IMR-90 (cell line): ENCODE measurements around the gene KRT9. TPM values are rescaled to one million over a fixed set of nuclear protein-coding genes. Genes with fewer than 3 reads are reported as not detected.

Experiments used
- ATAC-seq: fragments of 200-7000 bp; cut with Tn5 transposase; 2 replicates; pipeline ENCODE4 v1.9.1; 2020; ENCODE audit warnings: low read depth, mild to moderate bottlenecking, moderate library complexity
- BruUV-seq: library from RNA; stranded (reverse); fragments of 400-500 nt; replicated peaks from 2 replicates; lab custom pipeline; 2021; lab: Mats Ljungman, UMichigan
- CTCF ChIA-PET: fragments of 300-600 bp; formaldehyde crosslinking; extraction: SDS; loops from one replicate; lab custom pipeline; 2021; ENCODE audit warnings: antibody characterized with exemption; lab: Yijun Ruan, JAX
- POLR2A ChIA-PET: fragments of 300-600 bp; sonication (Branson Sonifier 250); formaldehyde crosslinking; loops from one replicate; lab custom pipeline; 2022; ENCODE audit warnings: antibody characterized with exemption; ENCODE audit not compliant: unreplicated experiment; lab: Charles Lee
- DNase-seq: peaks from one replicate; pipeline ENCODE4 v3.0.0; 2013
- H2AFZ ChIP-seq: replicated peaks from 2 replicates; pipeline ENCODE3; 2013; ENCODE audit warnings: low read length, mild to moderate bottlenecking; ENCODE audit not compliant: poor library complexity
- H2AK5ac ChIP-seq: 2 replicates; pipeline ENCODE4 v1.6.1; 2013; ENCODE audit warnings: low read depth, low read length, inconsistent platforms
- H2AK9ac ChIP-seq: replicated peaks from 2 replicates; pipeline ENCODE3; 2013; ENCODE audit warnings: mild to moderate bottlenecking, low read depth, low read length, moderate library complexity; ENCODE audit not compliant: poor library complexity
- H2BK120ac ChIP-seq: 2 replicates; pipeline ENCODE4 v1.6.1; 2013; ENCODE audit warnings: low read depth, low read length, inconsistent platforms
- H2BK15ac ChIP-seq: 3 replicates; pipeline ENCODE4 v1.6.1; 2013; ENCODE audit warnings: low read depth, low read length, inconsistent platforms
- H2BK20ac ChIP-seq: 2 replicates; pipeline ENCODE4 v1.6.1; 2013; ENCODE audit warnings: low read depth, mild to moderate bottlenecking, inconsistent platforms, low read length, moderate library complexity
- H2BK5ac ChIP-seq: 2 replicates; pipeline ENCODE4 v1.6.1; 2013; ENCODE audit warnings: mild to moderate bottlenecking, low read depth, low read length, inconsistent platforms; ENCODE audit not compliant: poor library complexity, severe bottlenecking
- H3K14ac ChIP-seq: replicated peaks from 2 replicates; pipeline ENCODE4 v1.6.1; 2013; ENCODE audit warnings: low read depth, low read length, inconsistent platforms
- H3K18ac ChIP-seq: 2 replicates; pipeline ENCODE4 v1.6.1; 2013; ENCODE audit warnings: low read depth, low read length, control low read depth
- H3K23ac ChIP-seq: 2 replicates; pipeline ENCODE4 v1.6.1; 2013; ENCODE audit warnings: low read depth, low read length, inconsistent platforms
- H3K27ac ChIP-seq: 2 replicates; pipeline ENCODE4 v1.5.1; 2013; ENCODE audit warnings: mild to moderate bottlenecking, control low read depth, low read length; ENCODE audit not compliant: insufficient read depth
- H3K27me3 ChIP-seq: 2 replicates; pipeline ENCODE4 v1.6.1; 2013; ENCODE audit warnings: low read length; ENCODE audit not compliant: control insufficient read depth, insufficient read depth
- H3K36me3 ChIP-seq: 2 replicates; pipeline ENCODE4 v1.6.1; 2013; ENCODE audit warnings: low read length, mixed read lengths; ENCODE audit not compliant: control insufficient read depth, insufficient read depth
- H3K4ac ChIP-seq: 2 replicates; pipeline ENCODE4 v1.6.1; 2013; ENCODE audit warnings: low read depth, low read length, inconsistent platforms
- H3K4me1 ChIP-seq: 2 replicates; pipeline ENCODE4 v1.6.1; 2013; ENCODE audit warnings: low read length, mixed read lengths; ENCODE audit not compliant: control insufficient read depth, insufficient read depth
- H3K4me2 ChIP-seq: 2 replicates; pipeline ENCODE4 v1.6.1; 2013; ENCODE audit warnings: low read depth, mild to moderate bottlenecking, control low read depth, low read length, moderate library complexity
- H3K4me3 ChIP-seq: 2 replicates; pipeline ENCODE4 v1.5.1; 2013; ENCODE audit warnings: low read depth, mild to moderate bottlenecking, control low read depth, low read length, moderate library complexity; ENCODE audit not compliant: insufficient read depth
- H3K56ac ChIP-seq: 2 replicates; pipeline ENCODE4 v1.6.1; 2013; ENCODE audit warnings: low read length, inconsistent platforms; ENCODE audit not compliant: insufficient read depth; ENCODE audit errors: extremely low read depth
- H3K79me1 ChIP-seq, 2 experiments: 2 replicates each; pipeline ENCODE4 v1.6.1; 2013; ENCODE audit warnings: low read length in 2 of 2, inconsistent platforms in 1 of 2, low read depth in 1 of 2
- H3K9ac ChIP-seq: 2 replicates; pipeline ENCODE4 v1.6.1; 2013; ENCODE audit warnings: low read depth, low read length, control low read depth
- H3K9me1 ChIP-seq: 2 replicates; pipeline ENCODE4 v1.6.1; 2013; ENCODE audit warnings: low read length, inconsistent platforms; ENCODE audit not compliant: insufficient read depth
- H3K9me3 ChIP-seq: 2 replicates; pipeline ENCODE4 v1.6.1; 2013; ENCODE audit warnings: low read length; ENCODE audit not compliant: control insufficient read depth, insufficient read depth
- H4K20me1 ChIP-seq: 2 replicates; pipeline ENCODE4 v1.6.1; 2013; ENCODE audit warnings: low read length, inconsistent platforms; ENCODE audit not compliant: insufficient read depth
- H4K5ac ChIP-seq: 2 replicates; pipeline ENCODE4 v1.6.1; 2013; ENCODE audit warnings: mild to moderate bottlenecking, low read depth, low read length, control low read depth
- H4K8ac ChIP-seq, 2 experiments: 2 replicates each; pipeline ENCODE4 v1.6.1; 2013; ENCODE audit warnings: low read depth in 2 of 2, low read length in 2 of 2, control low read depth in 1 of 2, inconsistent platforms in 1 of 2
- H4K91ac ChIP-seq: 2 replicates; pipeline ENCODE4 v1.6.1; 2013; ENCODE audit warnings: low read depth, low read length, inconsistent platforms; ENCODE audit not compliant: insufficient read depth
- CHD1 ChIP-seq: IDR thresholded peaks from 2 replicates; pipeline ENCODE4 v1.6.1; 2012; ENCODE audit warnings: low read depth, low read length, improper control_type of control experiment
- POLR2A ChIP-seq: IDR thresholded peaks from 2 replicates; pipeline ENCODE4 v1.6.1; 2012; ENCODE audit warnings: mild to moderate bottlenecking, low read depth, low read length
- RCOR1 ChIP-seq: IDR thresholded peaks from 2 replicates; pipeline ENCODE4 v1.6.1; 2012; ENCODE audit warnings: mild to moderate bottlenecking, low read length, improper control_type of control experiment; ENCODE audit not compliant: insufficient replicate concordance
- WGBS, 2 experiments: methylation state at CpG; one replicate each; pipeline versions ENCODE4 v1.1.5 to v1.1.7; 2013; ENCODE audit warnings: missing lambda C conversion rate in 2 of 2; ENCODE audit not compliant: insufficient read length in 1 of 2; ENCODE audit errors: extremely low coverage in 2 of 2; 5-methylcytosine and 5-hydroxymethylcytosine counted together
- dilution Hi-C: fragments of 300-500 bp; cut with HindIII; formaldehyde crosslinking; loops from one replicate; pipeline ENCODE4 v1.14.3; 2018; ENCODE audit warnings: low sequenced_read_pairs; ENCODE audit not compliant: unreplicated experiment
- in situ Hi-C: fragments of 300-500 bp; cut with MboI; formaldehyde crosslinking; loops from 3 replicates; pipeline ENCODE4 v1.14.3; 2019; ENCODE audit warnings: low sequenced_read_pairs, inconsistent platforms, mixed read lengths
- intact Hi-C: fragments of 100-400 bp; cut with micrococcal nuclease; formaldehyde crosslinking; loops from 2 replicates; pipeline ENCODE4 v1.10.0; 2022
- polyA plus RNA-seq, 3 experiments: library from polyadenylated mRNA; depleted of rRNA; stranded (reverse); fragments of >200 nt; gene quantifications; 2 replicates each; pipeline ENCODE4 v1.2.3, GENCODE V29; 2012; ENCODE audit warnings: low replicate concordance in 1 of 3
- total RNA-seq: library from RNA; depleted of rRNA; stranded (reverse); fragments of >200 nt; gene quantifications from 2 replicates; pipeline ENCODE4 v1.2.3, GENCODE V29; 2012

KRT9 gene
- total and polyA plus RNA-seq, 2 of the 4 experiments (the other 2 are of a cell fraction) = not detected

- H4K5ac ChIP-seq = no peak overlapping the region
- ATAC-seq (no peak), DNase-seq (no peak)
- peaks cover 21% of the 10 kb centered on the region for H3K9me1 ChIP-seq
- 20% methylated on average over 1 of the region's 7 CpGs; no CpG with 5 or more reads in 1 of the 2 experiments for WGBS, 2 experiments
- peak overlapping the region; percentile 60; the same call in 1 of the 2 replicates for H2AK5ac ChIP-seq
- ChIA-PET POLR2A (no interaction called here), CTCF (no interaction called here)
- no peaks in the 10 kb centered on the region for H3K36me3 ChIP-seq
- intact Hi-C loops (no loop called here), dilution Hi-C loops (no loop called here), in situ Hi-C loops (no loop called here)
- H3K4me1 ChIP-seq = peaks cover 25% of the 10 kb centered on the region
- H3K9me3 ChIP-seq = no peaks in the 10 kb centered on the region
- H3K27ac ChIP-seq = no peak overlapping the region
- peak overlapping the region; percentile 38; the same call in 1 of the 2 replicates for H2BK120ac ChIP-seq
- no TSS peak for BruUV-seq
- no peak overlapping the region for H3K23ac ChIP-seq
- no peak overlapping the region for H3K4me2 ChIP-seq
- H3K56ac ChIP-seq = no peak overlapping the region
- H3K14ac ChIP-seq = no peak overlapping the region
- H2BK15ac ChIP-seq = no peak overlapping the region
- H4K20me1 ChIP-seq = no peaks in the 10 kb centered on the region
- no peak overlapping the region for H2BK5ac ChIP-seq
- no peak overlapping the region for H3K9ac ChIP-seq
- H3K18ac ChIP-seq = no peak overlapping the region
- H3K79me1 ChIP-seq = no peaks in the 10 kb centered on the region
- no peak overlapping the region for H3K4me3 ChIP-seq
- H4K8ac ChIP-seq = no peak overlapping the region
- no peak overlapping the region for H2AFZ ChIP-seq
- no peak for TF ChIP-seq POLR2A
- no peak for TF ChIP-seq RCOR1
- no peak for TF ChIP-seq CHD1
- H3K4ac ChIP-seq = no peak overlapping the region
- no peak overlapping the region for H4K91ac ChIP-seq
- no peaks in the 10 kb centered on the region for H3K27me3 ChIP-seq
- no peak overlapping the region for H2BK20ac ChIP-seq
- H2AK9ac ChIP-seq = no peak overlapping the region
Observed at GRCh38 chr17:41534899-41535546, 36.8 kb downstream of the KRT9 start.
